Subcutaneous abdominal adipose tissue (tissue), 5 donors: ENCODE results near the gene MLST8.
A peak's percentile ranks its signal among the peaks of the same experiment; 100 is the strongest.

Experiments used
- H3K27ac ChIP-seq: one replicate; pipeline ENCODE4 v1.7.0; 2013; ENCODE audit warnings: low read depth, mild to moderate bottlenecking, inconsistent platforms, low read length, moderate library complexity
- H3K27me3 ChIP-seq, 5 donors: one replicate each; pipeline ENCODE4 v1.7.0; 2013; ENCODE audit warnings: low read length in 5 of 5, inconsistent platforms in 1 of 5; ENCODE audit not compliant: control insufficient read depth in 5 of 5, insufficient read depth in 4 of 5
- H3K36me3 ChIP-seq, 5 donors: one replicate each; pipeline ENCODE4 v1.7.0; 2013; ENCODE audit warnings: low read length in 5 of 5; ENCODE audit not compliant: control insufficient read depth in 5 of 5, insufficient read depth in 5 of 5
- H3K4me1 ChIP-seq, 5 donors: one replicate each; pipeline ENCODE4 v1.7.0; 2013; ENCODE audit warnings: low read length in 5 of 5, mild to moderate bottlenecking in 3 of 5, moderate library complexity in 1 of 5; ENCODE audit not compliant: control insufficient read depth in 5 of 5, insufficient read depth in 5 of 5
- H3K4me3 ChIP-seq, 5 donors: one replicate each; pipeline ENCODE4 v1.7.0; 2013; ENCODE audit warnings: low read length in 5 of 5, low read depth in 1 of 5
- H3K9ac ChIP-seq, 5 donors: one replicate each; pipeline ENCODE4 v1.7.0; 2013; ENCODE audit warnings: low read length in 5 of 5, mild to moderate bottlenecking in 4 of 5, moderate library complexity in 3 of 5
- H3K9me3 ChIP-seq, 5 donors: one replicate each; pipeline ENCODE4 v1.7.0; 2013; ENCODE audit warnings: low read length in 5 of 5; ENCODE audit not compliant: control insufficient read depth in 5 of 5
- donor health status: healthy.
- donor health status: healthy.
- donor health status: healthy.
- donor health status: healthy.
- donor health status: healthy.

Gene MLST8

GRCh38 chr16:2243031-2243528, 37.8 kb downstream of the MLST8 start:
- no peaks in the 10 kb centered on the region for H3K27me3 ChIP-seq
- no peak overlapping the region for H3K4me3 ChIP-seq
- no peak overlapping the region for H3K9ac ChIP-seq
- H3K4me1 ChIP-seq: peaks cover 0 to 3% (median 0%) of the 10 kb centered on the region in 5 donors
- no peaks in the 10 kb centered on the region for H3K9me3 ChIP-seq
- no peak overlapping the region for H3K27ac ChIP-seq
- peaks cover 0 to 57% (median 50%) of the 10 kb centered on the region in 5 donors for H3K36me3 ChIP-seq

GRCh38 chr16:2243781-2244180, 38.5 kb downstream of the MLST8 start:
- Histone ChIP-seq H3K9me3 (no peaks in the 10 kb centered on the region), H3K36me3 (peaks cover 0 to 60% (median 50%) of the 10 kb centered on the region in 5 donors), H3K4me3 (no peak overlapping the region), H3K4me1 (peaks cover 0 to 4% (median 2%) of the 10 kb centered on the region in 5 donors), H3K9ac (no peak overlapping the region), H3K27me3 (no peaks in the 10 kb centered on the region), H3K27ac (no peak overlapping the region)

GRCh38 chr16:2244301-2244700, 39.0 kb downstream of the MLST8 start:
- peaks cover 0 to 59% (median 50%) of the 10 kb centered on the region in 5 donors for H3K36me3 ChIP-seq
- H3K9me3 ChIP-seq: no peaks in the 10 kb centered on the region
- H3K4me1 ChIP-seq: peaks cover 0 to 4% (median 0%) of the 10 kb centered on the region in 5 donors
- H3K9ac ChIP-seq: no peak overlapping the region
- no peak overlapping the region for H3K27ac ChIP-seq
- H3K4me3 ChIP-seq: no peak overlapping the region
- no peaks in the 10 kb centered on the region for H3K27me3 ChIP-seq

- peaks cover 0 to 7% (median 3%) of the 10 kb centered on the region in 5 donors for H3K4me1 ChIP-seq
- no peak overlapping the region for H3K4me3 ChIP-seq
- H3K27ac ChIP-seq: no peak overlapping the region
- H3K36me3 ChIP-seq: peaks cover 0 to 52% (median 44%) of the 10 kb centered on the region in 5 donors
- H3K9me3 ChIP-seq: no peaks in the 10 kb centered on the region
- H3K9ac ChIP-seq: no peak overlapping the region
- no peaks in the 10 kb centered on the region for H3K27me3 ChIP-seq
These were observed 39.9 kb downstream of the MLST8 start for GRCh38 chr16:2244926-2245795.

GRCh38 chr16:2246301-2246885, 41.1 kb downstream of the MLST8 start:
- Histone ChIP-seq H3K27me3 (no peaks in the 10 kb centered on the region), H3K9me3 (no peaks in the 10 kb centered on the region), H3K27ac (no peak overlapping the region), H3K4me1 (peaks cover 0 to 16% (median 12%) of the 10 kb centered on the region in 5 donors), H3K4me3 (no peak overlapping the region), H3K36me3 (peaks cover 0 to 52% (median 44%) of the 10 kb centered on the region in 5 donors), H3K9ac (no peak overlapping the region)

- H3K9me3 ChIP-seq: no peaks in the 10 kb centered on the region
- H3K4me3 ChIP-seq: peak overlapping the region; percentile 62 to 79 (median 69)
- H3K27me3 ChIP-seq: no peaks in the 10 kb centered on the region
- peak overlapping the region in 4 of 5 donors; percentile 40 to 80 (median 62) for H3K9ac ChIP-seq
- H3K4me1 ChIP-seq: peaks cover 1 to 23% (median 20%) of the 10 kb centered on the region in 5 donors
- peak overlapping the region; percentile 79 for H3K27ac ChIP-seq
- peaks cover 0 to 45% (median 34%) of the 10 kb centered on the region in 5 donors for H3K36me3 ChIP-seq
These were observed 45.5 kb downstream of the MLST8 start for GRCh38 chr16:2250652-2251295.

GRCh38 chr16:2251296-2252111, 46.2 kb downstream of the MLST8 start, which contains the start of gene ECI1:
Gene ECI1, minus strand, starts transcription at chr16:2251587. Its CDS starts 21 bp downstream, at chr16:2251566.
- H3K27me3 ChIP-seq: no peaks in the 10 kb centered on the region
- H3K4me3 ChIP-seq: peak within 1 kb of the TSS; percentile 62 to 79 (median 69)
- H3K9me3 ChIP-seq: no peaks in the 10 kb centered on the region
- H3K9ac ChIP-seq: peak within 1 kb of the TSS; percentile 35 to 86 (median 66)
- peaks cover 0 to 45% (median 34%) of the 10 kb centered on the region in 5 donors for H3K36me3 ChIP-seq
- peak within 1 kb of the TSS; percentile 79 for H3K27ac ChIP-seq
- H3K4me1 ChIP-seq: peaks cover 1 to 23% (median 20%) of the 10 kb centered on the region in 5 donors

GRCh38 chr16:2252806-2253148, 47.5 kb downstream of the MLST8 start:
- H3K9ac ChIP-seq: no peak overlapping the region
- H3K4me3 ChIP-seq: no peak overlapping the region
- H3K27ac ChIP-seq: no peak overlapping the region
- H3K4me1 ChIP-seq: peaks cover 1 to 23% (median 20%) of the 10 kb centered on the region in 5 donors
- no peaks in the 10 kb centered on the region for H3K9me3 ChIP-seq
- H3K36me3 ChIP-seq: peaks cover 0 to 55% (median 46%) of the 10 kb centered on the region in 5 donors
- no peaks in the 10 kb centered on the region for H3K27me3 ChIP-seq

GRCh38 chr16:2253293-2253692, 48.0 kb downstream of the MLST8 start:
- Histone ChIP-seq H3K36me3 (peaks cover 0 to 60% (median 51%) of the 10 kb centered on the region in 5 donors), H3K4me1 (peaks cover 1 to 23% (median 20%) of the 10 kb centered on the region in 5 donors), H3K4me3 (no peak overlapping the region), H3K9ac (no peak overlapping the region), H3K27ac (no peak overlapping the region), H3K27me3 (no peaks in the 10 kb centered on the region), H3K9me3 (no peaks in the 10 kb centered on the region)
